ENCODE results near the gene CD84.
A peak's percentile ranks its signal among the peaks of the same experiment; 100 is the strongest.
"Not testable (repeated sequence)": the region's sequence is repeated elsewhere in the genome, so short reads cannot be mapped to it uniquely, and the experiment has no call there.

The CD84 gene

GRCh38 chr1:160539990-160540858, 39.1 kb downstream of the CD84 start:
- peak; percentile 38 for DNase-seq

- DNase-seq: no peak
Measured at GRCh38 chr1:160539684-160539989, 39.7 kb downstream of the CD84 start.

DNA sequence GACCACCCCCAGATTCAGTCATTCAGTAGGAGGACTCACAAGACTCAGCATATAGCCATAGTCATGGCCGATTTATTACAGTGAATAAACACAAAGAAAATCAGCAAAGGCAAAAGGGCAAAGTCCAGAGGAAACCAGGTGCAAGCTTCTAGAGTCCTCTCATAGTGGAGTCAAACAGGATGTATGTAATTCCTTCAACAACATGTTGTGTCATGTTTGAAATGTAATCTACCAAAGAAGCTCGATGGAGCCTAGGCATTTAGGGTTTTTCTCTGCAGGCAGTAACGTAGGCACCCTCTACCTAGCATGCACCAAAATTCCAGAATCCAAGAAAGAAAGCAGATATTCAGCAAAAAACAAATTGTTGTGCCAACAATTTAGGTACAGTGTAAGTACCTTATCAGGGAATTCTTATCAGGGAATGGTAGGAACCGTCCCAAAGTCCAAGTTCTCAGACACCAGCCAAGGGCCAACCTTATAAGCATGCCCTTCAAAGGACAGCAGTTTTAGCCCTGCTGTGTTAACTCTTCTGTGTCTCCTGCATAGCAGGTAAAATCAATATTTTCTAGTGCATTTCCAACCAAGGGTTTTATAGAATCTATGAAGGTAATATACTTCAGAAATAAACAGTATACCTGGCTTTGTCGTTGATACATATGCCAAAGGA, 40.2 kb downstream of the CD84 start:
- no peak for DNase-seq

DNA sequence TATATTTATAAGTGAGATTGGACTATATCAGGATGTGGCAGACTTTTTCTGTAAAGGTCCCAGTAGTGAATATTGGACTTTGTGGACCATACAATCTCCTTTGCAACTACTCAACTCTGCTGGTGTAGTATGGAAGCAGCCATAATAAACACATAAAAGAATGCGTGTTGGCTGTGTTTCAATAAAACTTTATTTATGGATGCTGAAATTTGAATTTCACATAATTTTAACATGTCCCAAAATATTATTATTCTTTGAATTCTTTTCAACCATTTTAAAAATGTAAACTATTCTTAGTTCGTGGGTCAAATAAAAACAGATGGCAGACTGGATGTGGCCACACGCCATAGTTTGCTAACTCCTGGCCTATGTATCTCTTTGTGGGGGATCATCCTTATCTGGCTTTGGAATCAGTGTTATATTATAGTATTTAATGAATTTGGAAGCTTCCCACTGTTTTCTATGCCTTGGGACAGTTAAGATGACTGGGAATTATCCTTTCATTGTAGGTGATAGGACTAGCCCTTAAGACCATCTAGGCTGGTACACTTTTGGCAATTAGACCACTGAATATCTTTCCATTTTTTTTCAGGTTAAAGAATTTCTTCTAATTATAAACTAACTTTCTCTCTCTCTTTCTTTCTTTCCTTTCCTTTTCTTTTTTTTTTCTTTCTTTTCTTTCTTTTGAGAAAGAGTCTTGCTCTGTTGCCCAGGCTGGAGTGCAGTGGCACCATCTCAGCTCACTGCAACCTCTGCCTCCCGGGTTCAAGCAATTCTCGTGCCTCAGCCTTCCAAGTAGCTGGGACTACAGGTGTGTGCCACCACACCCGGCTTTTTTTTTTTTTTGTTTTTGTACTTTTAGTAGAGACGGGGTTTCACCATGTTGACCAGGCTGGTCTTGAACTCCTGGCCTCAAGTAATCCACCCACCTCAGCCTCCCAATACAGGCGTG, 41.3 kb downstream of the CD84 start:
- DNase-seq: no peak

DNA sequence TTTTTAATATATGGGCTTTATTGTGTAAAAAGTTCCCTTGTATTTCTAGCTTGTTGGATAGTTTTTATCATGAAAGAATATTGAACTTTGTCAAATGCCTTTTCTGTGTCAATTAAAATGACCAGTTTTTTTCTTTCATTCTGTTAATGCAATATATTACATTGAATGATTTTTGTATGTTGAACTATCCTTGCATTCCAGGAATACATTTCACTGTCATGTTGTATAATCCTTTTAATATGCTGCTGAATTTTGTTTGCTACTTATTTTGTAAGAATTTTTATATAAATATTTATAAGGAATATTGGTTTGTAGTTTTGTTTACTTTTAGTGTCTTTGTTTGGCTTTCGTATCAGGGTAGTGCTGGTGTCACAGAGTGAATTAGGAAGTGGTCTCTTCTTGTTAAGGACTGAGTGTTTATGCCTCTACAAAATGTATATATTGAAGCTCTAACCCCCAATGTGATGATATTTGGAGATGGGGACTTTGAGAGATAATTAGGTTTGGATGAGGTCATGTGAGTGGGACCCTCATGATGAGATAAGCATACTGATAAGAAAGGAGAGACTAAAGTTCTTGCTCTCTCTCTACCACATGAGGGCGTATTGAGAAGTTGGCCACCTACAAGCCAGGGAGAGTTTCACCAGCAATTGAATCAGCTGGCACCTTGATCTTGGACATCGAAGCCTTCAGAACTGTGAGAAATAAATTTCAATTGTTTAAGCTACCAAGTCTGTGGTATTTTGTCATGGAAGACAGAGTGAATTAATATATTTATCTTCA, 44.3 kb downstream of the CD84 start:
- no peak for DNase-seq

GRCh38 chr1:160532557-160532813, 46.8 kb downstream of the CD84 start:
- DNase-seq: not testable (repeated sequence)

DNA sequence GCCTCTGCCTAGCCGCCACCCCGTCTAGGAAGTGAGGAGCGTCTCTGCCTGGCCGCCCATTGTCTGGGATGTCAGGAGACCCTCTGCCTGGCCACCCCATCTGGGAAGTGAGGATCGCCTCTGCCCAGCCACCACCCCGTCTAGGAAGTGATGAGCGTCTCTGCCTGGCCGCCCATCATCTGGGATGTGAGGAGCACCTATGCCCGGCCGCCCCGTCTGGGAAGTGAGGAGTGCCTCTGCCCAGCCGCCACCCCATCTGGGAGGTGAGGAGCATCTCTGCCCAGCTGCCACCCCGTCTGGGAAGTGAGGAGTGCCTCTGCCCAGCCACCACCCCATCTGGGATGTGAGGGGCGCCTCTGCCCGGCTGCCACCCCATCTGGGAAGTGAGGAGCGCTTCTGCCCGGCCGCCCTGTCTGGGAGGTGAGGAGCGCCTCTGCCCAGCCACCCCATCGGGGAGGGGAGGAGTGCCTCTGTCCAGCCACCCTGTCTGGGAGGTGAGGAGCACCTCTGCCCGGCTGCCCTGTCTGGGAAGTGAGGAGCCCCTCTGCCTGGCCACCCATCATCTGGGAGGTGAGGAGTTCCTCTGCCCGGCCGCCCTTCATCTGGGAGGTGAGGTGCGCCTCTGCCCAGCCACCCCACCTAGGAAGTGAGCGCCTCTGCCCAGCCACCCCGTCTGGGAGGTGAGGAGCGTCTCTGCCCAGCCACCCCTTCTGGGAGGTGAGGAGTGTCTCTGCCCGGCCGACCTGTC, 47.3 kb downstream of the CD84 start:
- not testable (repeated sequence) for DNase-seq

GRCh38 chr1:160529401-160529952, 49.8 kb downstream of the CD84 start:
- DNase-seq: not testable (repeated sequence)

DNA sequence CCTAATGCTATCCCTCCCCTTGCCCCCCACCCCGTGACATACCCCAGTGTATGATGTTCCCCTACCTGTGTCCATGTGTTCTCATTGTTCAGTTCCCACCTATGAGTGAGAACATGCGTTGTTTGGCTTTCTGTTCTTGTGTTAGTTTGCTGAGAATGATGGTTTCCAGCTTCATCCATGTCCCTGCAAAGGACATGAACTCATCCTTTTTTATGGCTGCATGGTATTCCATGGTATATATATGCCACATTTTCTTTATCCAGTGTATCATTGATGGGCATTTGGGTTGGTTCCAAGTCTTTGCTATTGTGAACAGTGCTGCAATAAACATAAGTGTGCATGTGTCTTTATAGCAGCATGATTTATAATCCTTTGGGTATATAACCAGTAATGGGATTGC, 55.5 kb downstream of the CD84 start:
- not testable (repeated sequence) for DNase-seq

GRCh38 chr1:160522622-160523345, 56.5 kb downstream of the CD84 start, which contains the start of gene SLAMF6:
SLAMF6 (minus strand) TSS chr1:160523255; CDS start chr1:160523192, 63 bp downstream.
- peak; percentile 29 for DNase-seq

- DNase-seq: no peak
Measured at GRCh38 chr1:160522136-160522535, 57.2 kb downstream of the CD84 start.

GRCh38 chr1:160521554-160521953, 57.7 kb downstream of the CD84 start:
- DNase-seq: no peak

- DNase-seq: no peak
Measured at GRCh38 chr1:160520999-160521398, 58.3 kb downstream of the CD84 start.

DNA sequence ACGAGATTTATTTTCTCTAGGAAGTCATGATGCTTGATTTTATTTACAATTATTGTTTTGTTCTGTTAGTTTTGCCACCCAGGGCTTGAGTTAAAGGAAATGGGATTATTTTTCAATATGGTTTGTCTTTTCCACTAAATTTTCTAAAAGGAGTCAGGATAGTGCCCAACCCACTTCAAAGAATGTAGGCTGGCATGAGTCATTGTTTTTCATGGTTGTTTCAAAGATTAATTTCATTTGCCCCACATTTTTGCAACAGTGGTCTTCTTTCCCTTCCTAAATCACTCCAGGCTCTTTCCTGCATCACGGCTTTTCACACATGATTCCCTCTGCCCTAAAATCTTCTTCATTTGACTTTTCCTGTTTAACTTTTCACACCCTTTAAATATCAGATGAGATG, 58.7 kb downstream of the CD84 start:
- no peak for DNase-seq

DNA sequence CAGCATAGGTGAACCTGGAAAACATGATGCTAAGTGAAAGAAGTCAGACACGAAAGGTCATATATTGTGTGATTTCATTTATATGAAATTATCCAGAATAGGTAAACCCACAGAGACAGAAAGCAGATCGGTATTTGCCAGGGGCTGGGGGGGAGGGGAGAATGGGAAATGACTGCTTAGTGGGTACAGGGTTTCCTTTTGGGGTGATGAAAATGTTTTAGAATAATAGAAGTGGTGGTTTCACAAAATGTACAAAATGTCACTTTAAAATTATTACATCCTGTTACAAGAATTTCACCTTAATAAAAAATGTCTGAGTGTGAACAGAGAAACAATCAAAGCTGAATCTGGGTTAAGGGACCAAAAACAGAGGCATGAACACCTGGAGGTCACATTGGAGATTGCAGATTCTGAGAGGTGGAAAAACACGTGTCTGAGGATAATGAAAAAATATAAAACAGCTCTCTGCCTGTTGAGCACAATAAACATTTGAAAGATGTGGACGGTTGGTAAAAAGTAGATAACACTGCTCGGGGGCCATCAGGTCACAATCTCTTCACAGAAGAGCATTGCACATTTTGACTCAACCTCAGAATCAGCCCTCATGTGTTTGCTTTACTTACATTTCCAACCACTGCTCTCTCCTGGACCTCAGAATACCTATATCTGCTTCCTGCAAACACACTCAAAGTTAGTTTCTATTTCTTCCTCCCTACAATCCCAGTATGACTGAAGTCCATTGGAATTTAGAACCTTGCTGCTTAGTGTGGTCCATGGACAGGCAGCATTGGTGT, 59.5 kb downstream of the CD84 start:
- DNase-seq: no peak

DNA sequence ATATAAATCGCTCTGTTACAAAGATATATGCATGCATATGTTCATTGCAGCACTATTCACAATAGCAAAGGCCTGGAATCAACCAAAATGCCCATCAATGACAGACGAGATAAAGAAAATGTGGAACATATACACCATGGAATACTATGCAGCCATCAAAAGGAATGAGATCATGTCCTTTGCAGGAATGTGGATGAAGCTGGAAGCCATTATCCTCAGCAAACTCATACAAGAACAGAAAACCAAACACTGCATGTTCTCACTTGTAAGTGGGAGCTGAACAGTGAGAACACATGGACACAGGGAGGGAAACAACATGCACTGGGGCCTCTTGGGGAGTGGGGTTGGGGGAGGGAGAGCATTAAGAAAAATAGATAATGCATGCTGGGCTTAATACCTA, 61.8 kb downstream of the CD84 start:
- DNase-seq: not testable (repeated sequence)

DNA sequence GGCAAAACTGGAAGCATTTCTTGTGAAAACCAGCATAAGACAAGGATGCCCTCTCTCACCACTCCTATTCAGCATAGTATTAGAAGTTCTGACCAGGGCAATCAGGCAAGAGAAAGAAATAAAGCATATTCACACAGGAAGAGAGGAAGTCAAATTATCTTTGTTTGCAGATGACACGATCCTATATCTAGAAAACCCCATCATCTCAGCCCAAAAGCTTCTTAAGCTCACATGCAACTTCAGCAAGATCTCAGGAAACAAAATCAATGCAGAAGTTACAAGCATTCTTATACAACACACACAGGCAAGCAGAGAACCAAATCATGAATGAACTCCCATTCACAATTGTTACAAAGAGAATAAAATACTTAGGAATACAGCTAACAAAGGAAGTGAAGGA, 63.4 kb downstream of the CD84 start:
- not testable (repeated sequence) for DNase-seq

- DNase-seq: no peak
Measured at GRCh38 chr1:160504651-160505050, 74.6 kb downstream of the CD84 start.

- no peak for DNase-seq
Measured at GRCh38 chr1:160503087-160503486, 76.2 kb downstream of the CD84 start.

Data from effector CD4-positive, alpha-beta T cell (primary cell).